PC-3 (cell line): Measurements from ENCODE around the gene CD6. TPM values are rescaled to one million over a fixed set of nuclear protein-coding genes. Genes with fewer than 3 reads are reported as not detected.

Source experiments
- ATAC-seq: fragments of 200-7000 bp; cut with Tn5 transposase; 2 replicates; pipeline ENCODE4 v1.9.1; 2020; ENCODE audit warnings: mild to moderate bottlenecking, moderate library complexity
- BruUV-seq: library from RNA; stranded (reverse); fragments of 400-500 nt; replicated peaks from 2 replicates; lab custom pipeline; 2021; lab: Mats Ljungman, UMichigan
- CTCF ChIA-PET: fragments of 300-600 bp; sonication (Branson Sonifier 250); formaldehyde crosslinking; loops from one replicate; lab custom pipeline; 2022; ENCODE audit warnings: antibody characterized with exemption; lab: Charles Lee
- POLR2A ChIA-PET: fragments of 300-600 bp; sonication (Branson Sonifier 250); formaldehyde crosslinking; loops from one replicate; lab custom pipeline; 2022; ENCODE audit warnings: antibody characterized with exemption; ENCODE audit not compliant: unreplicated experiment; lab: Charles Lee
- DNase-seq: peaks from one replicate; pipeline ENCODE4 v3.0.0-alpha.2; 2015
- H2AFZ ChIP-seq: fragments of 300-600 bp; sonication (generic); 2 replicates; pipeline ENCODE4 v1.6.0; 2016; ENCODE audit warnings: antibody characterized with exemption, low read length
- H3F3A ChIP-seq: fragments of 300-600 bp; sonication (generic); one replicate; pipeline ENCODE4 v1.6.0; 2017; ENCODE audit warnings: antibody characterized with exemption, low read length, control low read depth, mild to moderate bottlenecking; ENCODE audit not compliant: unreplicated experiment
- H3K27ac ChIP-seq: fragments of 300-600 bp; sonication (generic); 2 replicates; pipeline ENCODE4 v1.5.1; 2016; ENCODE audit warnings: mild to moderate bottlenecking, low read length
- H3K27me3 ChIP-seq: fragments of 300-600 bp; sonication (generic); 2 replicates; pipeline ENCODE4 v1.6.1; 2016; ENCODE audit warnings: low read length, mixed read lengths
- H3K36me3 ChIP-seq: fragments of 300-600 bp; sonication (generic); 2 replicates; pipeline ENCODE4 v1.6.1; 2016; ENCODE audit warnings: low read depth, mixed run types, low read length, mixed read lengths
- H3K4me1 ChIP-seq: fragments of 300-600 bp; sonication (generic); 2 replicates; pipeline ENCODE4 v1.5.1; 2016; ENCODE audit warnings: low read length; ENCODE audit not compliant: insufficient read depth
- H3K4me2 ChIP-seq: fragments of 300-600 bp; sonication (generic); 2 replicates; pipeline ENCODE4 v1.6.0; 2016; ENCODE audit warnings: low read length
- H3K4me3 ChIP-seq: fragments of 300-600 bp; sonication (generic); 2 replicates; pipeline ENCODE4 v1.5.1; 2016; ENCODE audit warnings: mild to moderate bottlenecking, low read length, mixed read lengths
- H3K79me2 ChIP-seq: fragments of 300-600 bp; sonication (generic); 2 replicates; pipeline ENCODE4 v1.6.1; 2017; ENCODE audit warnings: low read length, mixed read lengths
- H3K9ac ChIP-seq: fragments of 300-600 bp; sonication (generic); 2 replicates; pipeline ENCODE4 v1.6.0; 2016; ENCODE audit warnings: mild to moderate bottlenecking, low read length
- H3K9me2 ChIP-seq: fragments of 300-600 bp; sonication (generic); replicated peaks from 2 replicates; pipeline ENCODE4 v1.6.1; 2016; ENCODE audit warnings: mixed run types, low read length, mixed read lengths
- H3K9me3 ChIP-seq: fragments of 300-600 bp; sonication (generic); 2 replicates; pipeline ENCODE4 v1.6.1; 2016; ENCODE audit warnings: low read length, mixed read lengths
- H4K20me1 ChIP-seq: fragments of 300-600 bp; sonication (generic); 2 replicates; pipeline ENCODE4 v1.6.1; 2016; ENCODE audit warnings: low read length, mixed read lengths
- CTCF ChIP-seq: fragments of 300-600 bp; sonication (generic); conservative IDR thresholded peaks from 2 replicates; pipeline ENCODE4 v1.5.1; 2017; ENCODE audit warnings: antibody characterized with exemption, low read depth, mild to moderate bottlenecking, low read length
- EZH2 ChIP-seq: fragments of 300-600 bp; sonication (generic); IDR thresholded peaks from one replicate; pipeline ENCODE4 v1.6.1; 2017; ENCODE audit warnings: antibody characterized with exemption, mild to moderate bottlenecking, low read length; ENCODE audit not compliant: unreplicated experiment
- EZH2phosphoT487 ChIP-seq: fragments of 300-600 bp; sonication (generic); IDR thresholded peaks from 2 replicates; pipeline ENCODE4 v1.6.1; 2018; ENCODE audit warnings: mild to moderate bottlenecking, antibody characterized with exemption, low read length, borderline replicate concordance
- intact Hi-C: fragments of 100-400 bp; cut with micrococcal nuclease; formaldehyde crosslinking; loops from 2 replicates; pipeline ENCODE4 v1.9.0; 2023
- total RNA-seq: library from RNA; depleted of rRNA; stranded (reverse); fragments of >200 nt; gene quantifications from 2 replicates; pipeline ENCODE4 v1.2.3, GENCODE V29; 2014

Gene CD6
- total RNA-seq, 1 experiment from 2014 or later, result not detected

GRCh38 chr11:60974726-60975125 is 3.2 kb downstream of the CD6 start:
- no peaks in the 10 kb centered on the region for H3K9me3 ChIP-seq
- H3K9ac ChIP-seq, result no peak overlapping the region

DNA sequence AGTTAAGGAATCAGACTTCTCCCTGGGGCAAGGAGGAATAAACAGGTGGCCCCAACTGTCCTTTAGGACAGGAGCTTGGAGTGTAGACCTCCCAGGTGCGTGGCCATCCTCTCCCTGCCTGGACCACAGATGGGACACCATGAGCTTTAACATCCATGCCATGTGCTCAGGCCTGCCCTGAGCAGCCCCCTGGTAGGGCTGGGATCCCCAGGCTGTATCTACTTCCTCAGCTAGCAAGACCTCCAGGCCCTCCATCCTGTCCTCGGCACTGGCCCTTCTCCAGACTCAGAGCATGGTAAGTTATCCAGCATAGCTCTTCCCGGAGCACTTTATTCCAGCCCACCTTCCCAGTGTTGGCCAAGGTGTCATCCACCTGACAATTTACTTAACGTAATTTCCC is 5.7 kb downstream of the CD6 start:
- no peak overlapping the region for H3K9ac ChIP-seq
- no TSS peak for BruUV-seq
- H3K27ac ChIP-seq, result no peak overlapping the region
- H4K20me1 ChIP-seq, result no peaks in the 10 kb centered on the region
- no peak overlapping the region for H2AFZ ChIP-seq
- CTCF ChIA-PET, result no interaction called here
- no peak overlapping the region for H3K4me2 ChIP-seq
- H3K9me2 ChIP-seq, result no peaks in the 10 kb centered on the region
- no peaks in the 10 kb centered on the region for H3K9me3 ChIP-seq
- no peaks in the 10 kb centered on the region for H3K79me2 ChIP-seq
- TF ChIP-seq EZH2phosphoT487, result no peak
- no peak for TF ChIP-seq EZH2
- TF ChIP-seq CTCF, result no peak
- H3K27me3 ChIP-seq, result 0 out of 2 replicates have a peak, but pooled peaks cover 9% of the 10 kb centered on the region
- H3K4me3 ChIP-seq, result no peak overlapping the region
- no peaks in the 10 kb centered on the region for H3F3A ChIP-seq
- no peaks in the 10 kb centered on the region for H3K4me1 ChIP-seq
- POLR2A ChIA-PET, result no interaction called here
- DNase-seq (no peak), ATAC-seq (no peak)
- no peaks in the 10 kb centered on the region for H3K36me3 ChIP-seq
- intact Hi-C loops, result no loop called here

More at GRCh38 chr11:60974726-60975125, 3.2 kb downstream of the CD6 start:
- no TSS peak for BruUV-seq
- no peak for TF ChIP-seq EZH2phosphoT487
- no peak for TF ChIP-seq CTCF
- TF ChIP-seq EZH2, result no peak
- Histone ChIP-seq H3K27ac (no peak overlapping the region), H3K4me2 (no peak overlapping the region), H3K4me1 (no peaks in the 10 kb centered on the region), H3K9me2 (no peaks in the 10 kb centered on the region), H4K20me1 (no peaks in the 10 kb centered on the region), H3K4me3 (no peak overlapping the region), H3K36me3 (no peaks in the 10 kb centered on the region), H3F3A (no peaks in the 10 kb centered on the region), H2AFZ (no peak overlapping the region), H3K27me3 (peaks cover 14% of the 10 kb centered on the region; the same call in 1 of the 2 replicates), H3K79me2 (no peaks in the 10 kb centered on the region)
- CTCF ChIA-PET, result no interaction called here
- no peak for DNase-seq
- intact Hi-C loops, result no loop called here
- ATAC-seq, result no peak
- POLR2A ChIA-PET, result no interaction called here

DNA sequence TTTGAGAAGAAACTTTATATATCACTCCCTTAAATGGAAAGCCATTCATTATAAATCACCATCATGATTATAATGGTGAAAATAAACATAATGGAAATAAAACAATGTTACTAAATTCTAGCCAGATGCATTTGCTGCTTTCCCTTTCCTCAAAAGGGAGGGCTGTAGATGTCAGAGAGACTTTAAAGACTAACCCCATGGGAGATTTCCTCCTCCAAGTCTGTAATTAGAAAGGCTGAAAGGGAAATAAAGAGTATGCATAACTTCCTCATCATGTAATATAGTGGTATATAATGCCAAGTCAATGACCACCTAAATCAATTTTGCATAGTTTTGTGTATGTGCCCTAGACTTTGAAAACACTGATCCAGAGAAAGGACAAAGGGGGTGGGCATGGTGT is 6.4 kb downstream of the CD6 start:
- BruUV-seq, result no TSS peak
- Histone ChIP-seq H3K9ac (no peak overlapping the region), H3K4me2 (no peak overlapping the region), H3K27ac (no peak overlapping the region), H2AFZ (no peak overlapping the region), H3K27me3 (0 out of 2 replicates have a peak, but pooled peaks cover 9% of the 10 kb centered on the region), H3K36me3 (no peaks in the 10 kb centered on the region), H4K20me1 (no peaks in the 10 kb centered on the region), H3F3A (no peaks in the 10 kb centered on the region), H3K9me2 (no peaks in the 10 kb centered on the region), H3K79me2 (no peaks in the 10 kb centered on the region), H3K4me1 (no peaks in the 10 kb centered on the region), H3K9me3 (no peaks in the 10 kb centered on the region), H3K4me3 (no peak overlapping the region)
- no peak for ATAC-seq
- TF ChIP-seq CTCF (no peak), EZH2 (no peak)
- intact Hi-C loops, result no loop called here
- no peak for DNase-seq
- ChIA-PET POLR2A (no interaction called here), CTCF (no interaction called here)
